GM12875 (cell line): ENCODE data around the gene CDC42EP3.

Source experiments
- H3K4me3 ChIP-seq: one replicate; pipeline ENCODE4 v1.5.1; 2011; ENCODE audit warnings: low read depth, low read length, control low read depth
- CTCF ChIP-seq: IDR thresholded peaks from 2 replicates; pipeline ENCODE4 v1.5.1; 2011; ENCODE audit warnings: low read depth, mild to moderate bottlenecking, control low read depth, inconsistent platforms, low read length, moderate library complexity, borderline replicate concordance; ENCODE audit not compliant: insufficient read depth

The CDC42EP3 gene

GRCh38 chr2:37650548-37651093 lies 20.8 kb downstream of the CDC42EP3 start:
- no peak overlapping the region for H3K4me3 ChIP-seq
- TF ChIP-seq CTCF, result no peak

- no peak for TF ChIP-seq CTCF
Measured at GRCh38 chr2:37649518-37649917, 21.9 kb downstream of the CDC42EP3 start.

GRCh38 chr2:37648331-37649011 lies 23.0 kb downstream of the CDC42EP3 start:
- no peak overlapping the region for H3K4me3 ChIP-seq
- TF ChIP-seq CTCF, result peak; percentile 50; the same call in 1 of the 2 replicates

More at GRCh38 chr2:37649518-37649917, 21.9 kb downstream of the CDC42EP3 start:
- no peak overlapping the region for H3K4me3 ChIP-seq

- TF ChIP-seq CTCF, result no peak
- H3K4me3 ChIP-seq, result no peak overlapping the region
Measured at GRCh38 chr2:37647971-37648330, 23.5 kb downstream of the CDC42EP3 start.

GRCh38 chr2:37645836-37646235 lies 25.6 kb downstream of the CDC42EP3 start:
- no peak for TF ChIP-seq CTCF

GRCh38 chr2:37645362-37645761 lies 26.1 kb downstream of the CDC42EP3 start:
- H3K4me3 ChIP-seq, result no peak overlapping the region
- no peak for TF ChIP-seq CTCF

More at GRCh38 chr2:37645836-37646235, 25.6 kb downstream of the CDC42EP3 start:
- no peak overlapping the region for H3K4me3 ChIP-seq

GRCh38 chr2:37644191-37644590 lies 27.3 kb downstream of the CDC42EP3 start:
- no peak for TF ChIP-seq CTCF
- no peak overlapping the region for H3K4me3 ChIP-seq
